ENCODE measurements around the gene RIMBP2.

Gene RIMBP2

GRCh38 chr12:130525384-130526172 lies 190.5 kb downstream of the RIMBP2 start:
- no peak for DNase-seq

DNA sequence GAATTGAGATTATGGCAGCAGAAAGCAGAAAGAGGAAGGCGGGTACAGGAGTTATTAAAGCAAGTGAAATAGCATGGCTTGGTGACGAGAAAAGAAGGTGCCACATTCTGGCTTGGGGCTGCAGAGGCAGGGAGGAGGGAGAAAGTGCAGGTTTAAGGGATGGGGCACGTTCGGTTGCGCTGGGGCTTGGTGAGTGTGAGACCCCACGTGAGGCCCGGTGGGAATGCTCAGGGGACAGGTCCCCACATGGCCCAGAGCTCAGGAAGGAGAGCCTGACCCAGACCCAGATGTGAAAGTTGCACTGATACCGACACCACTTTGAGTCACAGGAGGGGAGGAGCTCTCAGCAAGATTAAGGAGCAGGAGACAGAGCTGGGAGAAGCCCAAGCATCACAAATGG lies 191.3 kb downstream of the RIMBP2 start:
- DNase-seq: no peak

GRCh38 chr12:130523863-130524614 lies 192.1 kb downstream of the RIMBP2 start:
- DNase-seq: no peak

GRCh38 chr12:130523208-130523607 lies 192.9 kb downstream of the RIMBP2 start:
- DNase-seq: no peak

DNA sequence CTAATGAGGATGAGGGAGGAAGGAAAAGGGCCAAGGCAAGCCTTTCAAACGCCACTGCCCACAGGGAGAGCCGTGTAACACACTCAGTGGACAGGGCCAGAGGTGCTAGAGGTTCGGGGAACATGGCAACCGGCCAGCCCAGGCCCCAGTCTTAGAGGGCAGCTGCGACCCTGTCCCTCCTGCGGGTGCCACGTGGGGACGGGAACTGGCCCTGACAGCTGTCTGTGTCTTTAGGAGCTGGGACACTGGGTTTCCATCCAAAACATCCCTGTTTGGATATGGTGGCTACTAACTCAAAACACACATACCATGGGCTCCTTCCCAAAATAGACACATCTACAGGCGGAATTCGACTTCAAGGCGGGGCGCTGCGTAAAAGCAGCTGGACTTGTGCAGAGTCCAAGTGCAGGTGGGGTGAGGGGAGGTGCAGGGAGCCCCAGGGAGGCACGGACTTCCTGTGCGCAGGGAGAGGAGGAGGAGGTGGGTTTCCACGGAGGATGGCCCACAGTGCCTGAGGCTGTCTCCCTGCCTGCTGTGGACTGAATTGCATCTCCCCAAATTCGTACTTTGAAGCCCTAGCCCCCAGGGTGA lies 193.8 kb downstream of the RIMBP2 start:
- no peak for DNase-seq

- DNase-seq: no peak
Observed at GRCh38 chr12:130521375-130522124, 194.5 kb downstream of the RIMBP2 start.

DNA sequence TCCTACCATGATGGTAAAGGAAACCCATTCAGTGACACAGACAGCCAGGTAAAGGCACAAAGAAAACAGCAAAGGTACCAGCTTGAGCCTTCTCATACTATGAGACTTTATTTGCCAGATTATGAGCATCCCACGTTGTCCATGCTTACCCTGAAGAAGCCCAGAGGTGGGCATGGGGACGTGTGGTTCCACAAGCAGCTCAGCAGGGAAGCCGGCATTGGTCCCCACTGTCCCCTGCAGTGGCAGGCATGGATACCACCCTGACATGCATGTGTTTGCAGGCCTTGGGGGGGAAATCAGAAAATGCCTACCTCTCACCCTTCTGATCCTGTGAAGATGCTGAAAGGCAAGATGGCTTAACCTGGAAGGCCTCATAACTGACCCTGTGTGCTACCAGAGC lies 195.3 kb downstream of the RIMBP2 start:
- DNase-seq: no peak

GRCh38 chr12:130517588-130517987 lies 198.5 kb downstream of the RIMBP2 start:
- DNase-seq: no peak

DNA sequence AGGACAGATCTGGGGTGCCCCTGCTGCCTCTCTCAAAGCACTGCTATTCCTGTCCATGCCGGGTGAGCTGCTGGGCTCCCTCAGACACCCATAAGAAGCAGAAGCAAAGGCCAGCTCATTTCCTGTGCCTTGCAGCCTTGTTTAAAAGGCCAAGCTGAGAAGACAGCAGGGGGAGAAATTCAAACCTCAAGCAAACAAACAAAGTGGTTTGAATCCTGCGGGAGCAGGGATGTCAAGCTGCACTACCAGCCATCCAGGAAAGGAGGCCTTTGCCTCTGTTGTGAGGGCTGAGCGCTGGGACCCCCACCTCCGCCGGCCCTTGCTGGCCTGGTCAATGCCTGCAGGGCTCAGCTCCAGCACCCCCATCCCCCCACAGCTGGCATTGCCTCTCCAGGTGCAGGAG lies 201.9 kb downstream of the RIMBP2 start:
- DNase-seq: peak; percentile 37

DNA sequence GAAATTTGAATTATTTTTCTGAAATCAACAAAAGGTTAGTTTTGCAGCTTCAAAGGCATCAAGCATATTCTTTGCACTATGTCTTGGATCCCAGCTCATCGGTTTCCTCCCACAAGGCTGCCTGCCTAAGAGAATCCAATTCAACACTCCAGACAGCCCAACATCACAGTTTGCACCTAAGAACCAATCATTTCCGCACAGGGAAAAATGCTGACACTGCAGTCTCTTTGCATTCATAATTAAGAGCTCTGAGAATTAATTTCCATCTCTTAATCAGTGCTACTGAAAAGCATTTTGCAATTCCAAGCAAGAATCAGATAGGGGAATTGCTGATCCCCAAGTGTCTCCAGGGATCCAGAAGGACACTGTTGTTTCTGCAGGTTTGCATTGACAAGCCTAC lies 202.5 kb downstream of the RIMBP2 start:
- no peak for DNase-seq

DNA sequence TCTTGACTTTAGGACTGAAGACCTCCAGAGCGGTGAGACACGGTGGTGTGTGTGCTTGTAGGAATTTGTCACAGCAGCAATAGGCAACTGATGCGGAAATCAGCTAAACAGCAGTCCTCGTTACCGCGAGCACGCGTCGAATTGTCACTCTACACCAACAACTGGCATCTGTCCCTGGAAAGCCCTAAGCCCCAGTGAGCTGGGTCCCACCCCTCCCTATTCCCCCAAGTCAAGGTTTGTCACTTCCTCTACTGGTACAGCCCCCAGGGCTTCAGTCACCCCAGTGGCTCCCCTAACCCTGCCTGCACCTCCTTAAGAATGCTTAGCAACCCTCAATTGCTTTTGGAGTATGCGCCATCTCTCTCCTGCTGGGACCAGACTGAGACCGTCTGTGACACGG lies 204.8 kb downstream of the RIMBP2 start:
- DNase-seq: no peak

GRCh38 chr12:130509454-130509853 lies 206.6 kb downstream of the RIMBP2 start:
- no peak for DNase-seq

- no peak for DNase-seq
Observed at GRCh38 chr12:130508847-130509246, 207.3 kb downstream of the RIMBP2 start.

GRCh38 chr12:130508318-130508717 lies 207.8 kb downstream of the RIMBP2 start:
- no peak for DNase-seq

- no peak for DNase-seq
Observed at GRCh38 chr12:130506844-130507243, 209.3 kb downstream of the RIMBP2 start.

GRCh38 chr12:130504840-130505175 lies 211.3 kb downstream of the RIMBP2 start:
- no peak for DNase-seq

- no peak for DNase-seq
Observed at GRCh38 chr12:130504110-130504839, 211.8 kb downstream of the RIMBP2 start.

DNA sequence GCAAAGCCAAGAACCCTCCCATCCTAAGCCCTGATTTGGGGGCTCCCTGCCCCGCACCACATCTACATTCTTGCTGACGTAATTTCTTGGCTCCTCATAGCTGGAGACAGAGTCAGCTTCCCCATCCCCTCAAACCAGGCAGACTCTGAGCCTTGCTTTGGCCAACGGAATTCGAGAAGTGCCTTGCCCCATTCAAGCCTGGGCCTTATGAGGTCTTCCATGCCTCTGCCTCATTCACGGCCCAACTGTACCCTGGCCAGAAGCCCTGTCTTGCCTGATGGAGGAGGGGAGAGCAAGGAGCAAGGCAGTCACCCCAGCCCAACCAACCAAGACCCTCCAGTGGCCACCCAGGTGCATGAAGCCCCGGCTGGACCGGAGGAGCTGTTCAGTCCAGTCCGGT lies 214.3 kb downstream of the RIMBP2 start:
- DNase-seq: no peak

DNA sequence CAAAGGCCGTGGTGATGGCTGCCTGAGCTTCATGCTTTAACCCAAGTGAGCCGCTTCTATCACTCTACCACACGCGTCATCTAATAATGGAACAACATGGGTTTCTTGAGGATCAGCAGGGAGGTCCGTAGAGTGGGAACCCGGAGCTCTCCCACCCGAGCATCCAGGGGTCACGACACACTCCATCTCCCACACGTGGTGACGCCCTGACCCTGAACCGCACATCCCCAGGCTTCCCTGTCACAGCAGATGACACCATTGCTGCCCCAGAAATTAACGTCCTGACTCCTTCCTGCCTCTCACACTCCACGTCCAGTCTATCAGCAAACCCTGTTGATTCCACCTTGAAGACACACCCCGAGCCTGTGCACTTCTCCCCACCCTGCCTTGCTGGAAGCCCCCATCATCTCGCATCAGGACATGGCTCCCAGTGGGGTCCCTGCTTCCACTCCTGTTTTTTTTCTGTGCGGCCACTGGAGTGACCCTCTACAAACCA lies 215.2 kb downstream of the RIMBP2 start:
- DNase-seq: no peak

- DNase-seq: no peak
Observed at GRCh38 chr12:130499474-130499873, 216.6 kb downstream of the RIMBP2 start.

DNA sequence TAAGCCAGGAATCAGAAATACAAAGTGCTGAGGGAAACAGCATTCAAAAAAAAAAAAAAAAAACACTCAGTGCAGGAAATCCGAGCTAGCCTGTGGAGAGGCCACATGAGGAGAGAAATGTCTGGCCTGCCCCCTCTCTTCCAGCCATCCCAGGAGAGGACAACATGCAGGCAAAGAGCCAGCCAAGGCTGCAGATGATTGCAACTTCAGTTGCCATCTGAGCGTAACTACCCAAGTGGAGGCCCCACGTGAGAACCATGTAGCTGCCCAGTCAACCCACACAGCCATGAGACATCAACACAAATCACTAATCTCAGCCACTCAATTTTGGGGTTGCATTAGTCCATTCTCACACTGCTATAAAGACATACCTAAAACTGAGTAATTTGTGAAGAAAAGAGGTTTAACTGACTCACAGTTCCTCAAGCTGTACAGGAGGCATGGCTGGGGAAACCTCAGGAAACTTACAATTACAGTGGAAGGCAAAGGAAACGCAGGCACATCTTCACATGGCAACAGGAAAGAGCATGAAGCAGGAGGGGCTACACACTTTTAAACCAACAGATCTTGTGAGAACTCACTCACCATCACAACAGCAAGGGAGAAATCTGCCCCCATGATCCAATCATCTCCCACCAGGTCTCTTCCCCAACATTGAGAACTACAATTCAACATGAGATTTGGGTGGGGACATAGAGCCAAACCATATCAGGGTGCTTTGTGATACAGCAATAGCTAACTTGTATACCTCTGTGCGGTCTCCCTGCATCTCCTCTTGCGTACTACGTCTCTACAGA lies 217.3 kb downstream of the RIMBP2 start:
- peak; percentile 92 for DNase-seq

DNA sequence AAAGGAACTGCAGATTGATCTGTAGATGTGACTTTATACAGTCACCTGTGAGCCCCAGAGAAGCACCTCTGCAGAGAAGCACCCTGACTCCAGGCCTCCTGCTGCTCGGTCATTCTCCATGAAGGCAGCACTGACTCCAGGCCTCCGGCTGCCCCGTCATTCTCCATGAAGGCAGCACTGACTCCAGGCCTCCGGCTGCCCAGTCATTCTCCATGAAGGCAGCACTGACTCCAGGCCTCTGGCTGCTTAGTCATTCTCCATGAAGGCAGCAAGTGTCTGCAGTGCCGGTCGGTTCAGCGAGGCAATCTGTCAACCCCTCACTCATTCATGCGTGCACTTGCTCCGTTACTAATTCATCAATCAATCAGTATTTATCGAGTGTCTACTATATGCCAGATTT lies 218.1 kb downstream of the RIMBP2 start:
- DNase-seq: no peak

All from DMS79 treated with DMSO at 0.1 percent for 48 hours (cell line).